T-cell (primary cell): ENCODE data around the gene TERB2. TPM values are rescaled to one million over a fixed set of nuclear protein-coding genes. Genes with fewer than 3 reads are reported as not detected.
"Not testable (repeated sequence)": the region's sequence is repeated elsewhere in the genome, so short reads cannot be mapped to it uniquely, and the experiment has no call there.

ENCODE experiments used
- ATAC-seq, 4 experiments: fragments of 200-7000 bp in 3 of 4; fragments of 150-1000 bp in 1 of 4; cut with Tn5 transposase; replicated peaks in 1 of 4; 1 replicate in 3 of 4; 2 replicates in 1 of 4; pipeline ENCODE4 v1.10.0; 2021; ENCODE audit warnings: moderate library complexity in 3 of 4, mild to moderate bottlenecking in 2 of 4, moderate number of reproducible peaks in 1 of 4
- CTCF ChIA-PET, 2 donors: fragments of 300-600 bp; sonication (Branson Sonifier 250); formaldehyde crosslinking; loops; one replicate each; lab custom pipeline; 2022; ENCODE audit warnings: antibody characterized with exemption in 2 of 2; lab: Charles Lee
- POLR2A ChIA-PET, 2 donors: fragments of 300-600 bp; sonication (Branson Sonifier 250); formaldehyde crosslinking; loops; one replicate each; lab custom pipeline; 2022; ENCODE audit warnings: antibody characterized with exemption in 2 of 2; lab: Charles Lee
- DNase-seq, 35 experiments: peaks; one replicate each; pipeline versions ENCODE4 v3.0.0 to v3.0.0-alpha.2; 2013 to 2023
- H3K27ac ChIP-seq: one replicate; pipeline ENCODE4 v1.5.1; 2013; ENCODE audit warnings: low read length
- H3K27me3 ChIP-seq, 2 experiments: replicated peaks in 1 of 2; 1 replicate in 1 of 2; 2 replicates in 1 of 2; pipeline versions ENCODE4 v1.6.1 to v1.7.0; 2013; ENCODE audit warnings: low read length in 1 of 2, mixed read lengths in 1 of 2; ENCODE audit not compliant: control insufficient read depth in 2 of 2, insufficient read depth in 2 of 2; ENCODE audit errors: extremely low read depth in 1 of 2
- H3K36me3 ChIP-seq, 2 donors: 1 replicate in 1 of 2; 2 replicates in 1 of 2; pipeline versions ENCODE4 v1.6.1 to v1.7.0; 2013; ENCODE audit warnings: low read length in 1 of 2; ENCODE audit not compliant: control insufficient read depth in 2 of 2, insufficient read depth in 1 of 2; ENCODE audit errors: extremely low read depth in 1 of 2
- H3K4me1 ChIP-seq, 2 experiments: 1 replicate in 1 of 2; 2 replicates in 1 of 2; pipeline versions ENCODE4 v1.6.1 to v1.7.0; 2013; ENCODE audit warnings: low read length in 2 of 2, mixed read lengths in 1 of 2; ENCODE audit not compliant: insufficient read depth in 2 of 2, control insufficient read depth in 1 of 2; ENCODE audit errors: extremely low read depth in 1 of 2
- H3K4me3 ChIP-seq, 2 donors: 1 replicate in 1 of 2; 2 replicates in 1 of 2; pipeline versions ENCODE4 v1.5.1 to v1.7.0; 2013; ENCODE audit warnings: mild to moderate bottlenecking in 2 of 2, low read length in 1 of 2, moderate library complexity in 1 of 2; ENCODE audit not compliant: control insufficient read depth in 1 of 2; ENCODE audit errors: extremely low read depth in 1 of 2
- H3K9me3 ChIP-seq: 2 replicates; pipeline ENCODE4 v1.7.0; 2013
- H3K27ac Mint-ChIP-seq, 2 donors: one replicate each; pipeline ENCODE4 v1.8.0; 2020 to 2021; ENCODE audit warnings: mild to moderate bottlenecking in 2 of 2, mixed read lengths in 2 of 2
- H3K27me3 Mint-ChIP-seq, 2 donors: one replicate each; pipeline ENCODE4 v1.8.0; 2021 to 2022; ENCODE audit warnings: mixed read lengths in 2 of 2
- H3K36me3 Mint-ChIP-seq: one replicate; pipeline ENCODE4 v1.8.0; 2021; ENCODE audit warnings: mixed read lengths
- H3K4me1 Mint-ChIP-seq, 3 donors: one replicate each; pipeline ENCODE4 v1.8.0; 2020 to 2022; ENCODE audit warnings: mixed read lengths in 3 of 3, mild to moderate bottlenecking in 1 of 3
- H3K4me3 Mint-ChIP-seq, 3 donors: one replicate each; pipeline ENCODE4 v1.8.0; 2020 to 2022; ENCODE audit warnings: mild to moderate bottlenecking in 3 of 3, mixed read lengths in 3 of 3, moderate library complexity in 3 of 3
- H3K9me3 Mint-ChIP-seq, 3 donors: one replicate each; pipeline ENCODE4 v1.8.0; 2020 to 2022; ENCODE audit warnings: mixed read lengths in 3 of 3
- WGBS: methylation state at CpG from one replicate; pipeline ENCODE4 v1.1.5; 2013; ENCODE audit warnings: missing lambda C conversion rate; ENCODE audit not compliant: insufficient coverage; 5-methylcytosine and 5-hydroxymethylcytosine counted together
- total RNA-seq, 35 experiments: library from RNA in 6 of 35; stranded (reverse) in 6 of 35; fragments of 120-200 nt in 1 of 35; gene quantifications; one replicate each; pipeline versions ENCODE4 v1.2.1 to v1.2.4 and lab custom pipeline; 2013 to 2026

TERB2 gene
- total RNA-seq (not detected), total RNA-seq (lab: John Stamatoyannopoulos, UW) (0 reads per million in 29 experiments)
- total RNA-seq (2013), result not detected

- H3K4me3 Mint-ChIP-seq, result no peak within 1 kb of the TSS
- POLR2A ChIA-PET, result no interaction called here
Observed at GRCh38 chr15:44956388-44956787, at the start of gene TERB2. TERB2 (plus strand) TSS chr15:44956687; CDS start chr15:44956719, 32 bp downstream.

GRCh38 chr15:44909423-44909822, 47.1 kb upstream of the TERB2 start:
- POLR2A ChIA-PET, result no interaction called here
- Mint-ChIP-seq H3K9me3 (no peaks in the 10 kb centered on the region), H3K4me3 (no peak overlapping the region), H3K27me3 (peaks cover 0 to 4% of the 10 kb centered on the region in 2 donors), H3K27ac (no peak overlapping the region), H3K4me1 (peaks cover 0 to 6% (median 3%) of the 10 kb centered on the region in 3 donors), H3K36me3 (no peaks in the 10 kb centered on the region)
- WGBS, result no CpG with 5 or more reads among the region's 2 CpGs
- H3K4me3 ChIP-seq, result no peak overlapping the region
- H3K4me1 ChIP-seq, result no peaks in the 10 kb centered on the region
- ATAC-seq, result no peak
- no peaks in the 10 kb centered on the region for H3K36me3 ChIP-seq
- H3K27ac ChIP-seq, result no peak overlapping the region
- no peaks in the 10 kb centered on the region for H3K9me3 ChIP-seq
- CTCF ChIA-PET, result no interaction called here
- H3K27me3 ChIP-seq, result peaks cover 0 to 3% of the 10 kb centered on the region in 2 experiments
- no peak for DNase-seq

More at GRCh38 chr15:44956388-44956787, at the start of gene TERB2:
- no peaks in the 10 kb centered on the region for H3K9me3 ChIP-seq
- H3K4me3 ChIP-seq, result no peak within 1 kb of the TSS
- no peaks in the 10 kb centered on the region for H3K36me3 ChIP-seq
- Mint-ChIP-seq H3K36me3 (no peaks in the 10 kb centered on the region), H3K4me1 (no peaks in the 10 kb centered on the region), H3K27ac (no peak within 1 kb of the TSS), H3K9me3 (no peaks in the 10 kb centered on the region), H3K27me3 (peaks cover 3 to 10% of the 10 kb centered on the region in 2 donors)
- H3K4me1 ChIP-seq, result no peaks in the 10 kb centered on the region
- H3K27ac ChIP-seq, result no peak within 1 kb of the TSS
- 85% methylated on average over 6 of the region's 13 CpGs for WGBS
- H3K27me3 ChIP-seq, result peaks cover 0 to 7% of the 10 kb centered on the region in 2 experiments
- CTCF ChIA-PET, result no interaction called here
- ATAC-seq (no peak), DNase-seq (no peak)

- H3K27me3 ChIP-seq, result peaks cover 0 to 3% of the 10 kb centered on the region in 2 experiments
- no peaks in the 10 kb centered on the region for H3K9me3 Mint-ChIP-seq
- no peak overlapping the region for H3K27ac Mint-ChIP-seq
- H3K36me3 Mint-ChIP-seq, result no peaks in the 10 kb centered on the region
- ChIA-PET CTCF (no interaction called here), POLR2A (no interaction called here)
- peaks cover 0 to 4% of the 10 kb centered on the region in 2 donors for H3K27me3 Mint-ChIP-seq
- no peaks in the 10 kb centered on the region for H3K9me3 ChIP-seq
- DNase-seq, result no peak
- H3K4me1 Mint-ChIP-seq, result no peaks in the 10 kb centered on the region
- no peaks in the 10 kb centered on the region for H3K4me1 ChIP-seq
- no peak overlapping the region for H3K4me3 ChIP-seq
- H3K27ac ChIP-seq, result no peak overlapping the region
- ATAC-seq, result no peak
- H3K36me3 ChIP-seq, result no peaks in the 10 kb centered on the region
- H3K4me3 Mint-ChIP-seq, result no peak overlapping the region
Observed at GRCh38 chr15:44910981-44911625, 45.4 kb upstream of the TERB2 start.

GRCh38 chr15:44912186-44912585, 44.3 kb upstream of the TERB2 start:
- ATAC-seq, H3K4me3 Mint-ChIP-seq, H3K9me3 Mint-ChIP-seq, H3K4me1 ChIP-seq, H3K36me3 ChIP-seq, H3K27me3 Mint-ChIP-seq, H3K9me3 ChIP-seq, H3K4me1 Mint-ChIP-seq, H3K27ac ChIP-seq, H3K4me3 ChIP-seq, POLR2A ChIA-PET, H3K36me3 Mint-ChIP-seq, CTCF ChIA-PET, H3K27ac Mint-ChIP-seq, H3K27me3 ChIP-seq, DNase-seq: not testable (repeated sequence)
- no CpG with 5 or more reads among the region's 1 CpG for WGBS

- H3K4me3 ChIP-seq, H3K4me1 ChIP-seq, ATAC-seq, H3K4me3 Mint-ChIP-seq, H3K4me1 Mint-ChIP-seq, H3K9me3 ChIP-seq, CTCF ChIA-PET, H3K27ac Mint-ChIP-seq, POLR2A ChIA-PET, H3K36me3 Mint-ChIP-seq, H3K9me3 Mint-ChIP-seq, H3K27me3 ChIP-seq, H3K36me3 ChIP-seq, H3K27me3 Mint-ChIP-seq, H3K27ac ChIP-seq, DNase-seq: not testable (repeated sequence)
- WGBS, result no CpG with 5 or more reads among the region's 3 CpGs
Observed at GRCh38 chr15:44912974-44913448, 43.5 kb upstream of the TERB2 start.

- H3K4me3 ChIP-seq, result no peak overlapping the region
- Mint-ChIP-seq H3K27me3 (peaks cover 0 to 4% of the 10 kb centered on the region in 2 donors), H3K4me3 (no peak overlapping the region), H3K9me3 (no peaks in the 10 kb centered on the region), H3K36me3 (no peaks in the 10 kb centered on the region), H3K4me1 (no peaks in the 10 kb centered on the region), H3K27ac (no peak overlapping the region)
- CTCF ChIA-PET, result no interaction called here
- WGBS, result no CpG with 5 or more reads among the region's 1 CpG
- H3K9me3 ChIP-seq, result no peaks in the 10 kb centered on the region
- POLR2A ChIA-PET, result no interaction called here
- no peaks in the 10 kb centered on the region for H3K36me3 ChIP-seq
- ATAC-seq (no peak), DNase-seq (no peak)
- H3K27me3 ChIP-seq, result peaks cover 0 to 2% of the 10 kb centered on the region in 2 experiments
- H3K27ac ChIP-seq, result no peak overlapping the region
- no peaks in the 10 kb centered on the region for H3K4me1 ChIP-seq
Observed at GRCh38 chr15:44918136-44918535, 38.4 kb upstream of the TERB2 start.
